ENCODE measurements around the gene OR2L5.

GRCh38 chr1:247992986-247993385 lies 20.5 kb upstream of the OR2L5 start:
- TF ChIP-seq CTCF (IDR thresholded peaks at IDR 0.05) (no peak), POLR2A (IDR thresholded peaks at IDR 0.05) (no peak)

Data from prostate gland (tissue), 2 donors.